ENCODE data around the gene DUSP1.

The DUSP1 gene

GRCh38 chr5:172762214-172763119, 8.5 kb downstream of the DUSP1 start:
- DNase-seq, result no peak

GRCh38 chr5:172760959-172761358, 10.0 kb downstream of the DUSP1 start:
- peak; percentile 21 for DNase-seq

GRCh38 chr5:172760136-172760535, 10.9 kb downstream of the DUSP1 start:
- no peak for DNase-seq

- DNase-seq, result no peak
Observed at GRCh38 chr5:172758834-172759149, 12.2 kb downstream of the DUSP1 start.

- no peak for DNase-seq
Observed at GRCh38 chr5:172758077-172758833, 12.7 kb downstream of the DUSP1 start.

GRCh38 chr5:172757394-172758010, 13.5 kb downstream of the DUSP1 start:
- DNase-seq, result no peak

- no peak for DNase-seq
Observed at GRCh38 chr5:172756764-172757393, 14.1 kb downstream of the DUSP1 start.

- DNase-seq, result no peak
Observed at GRCh38 chr5:172754596-172755356, 16.2 kb downstream of the DUSP1 start.

- DNase-seq, result no peak
Observed at GRCh38 chr5:172753101-172753500, 17.9 kb downstream of the DUSP1 start.

GRCh38 chr5:172751761-172752510, 19.1 kb downstream of the DUSP1 start:
- DNase-seq, result no peak

GRCh38 chr5:172749881-172750633, 20.9 kb downstream of the DUSP1 start:
- no peak for DNase-seq

GRCh38 chr5:172749076-172749475, 21.9 kb downstream of the DUSP1 start:
- DNase-seq, result no peak

GRCh38 chr5:172748341-172748843, 22.6 kb downstream of the DUSP1 start:
- no peak for DNase-seq

- DNase-seq, result no peak
Observed at GRCh38 chr5:172747471-172747870, 23.5 kb downstream of the DUSP1 start.

GRCh38 chr5:172746725-172747124, 24.3 kb downstream of the DUSP1 start:
- peak; percentile 23 for DNase-seq

GRCh38 chr5:172745838-172746237, 25.2 kb downstream of the DUSP1 start:
- no peak for DNase-seq

GRCh38 chr5:172745406-172745805, 25.6 kb downstream of the DUSP1 start:
- DNase-seq, result no peak

- no peak for DNase-seq
Observed at GRCh38 chr5:172744123-172745104, 26.6 kb downstream of the DUSP1 start.
